ENCODE results near the gene ARHGEF10L.

ARHGEF10L gene

DNA sequence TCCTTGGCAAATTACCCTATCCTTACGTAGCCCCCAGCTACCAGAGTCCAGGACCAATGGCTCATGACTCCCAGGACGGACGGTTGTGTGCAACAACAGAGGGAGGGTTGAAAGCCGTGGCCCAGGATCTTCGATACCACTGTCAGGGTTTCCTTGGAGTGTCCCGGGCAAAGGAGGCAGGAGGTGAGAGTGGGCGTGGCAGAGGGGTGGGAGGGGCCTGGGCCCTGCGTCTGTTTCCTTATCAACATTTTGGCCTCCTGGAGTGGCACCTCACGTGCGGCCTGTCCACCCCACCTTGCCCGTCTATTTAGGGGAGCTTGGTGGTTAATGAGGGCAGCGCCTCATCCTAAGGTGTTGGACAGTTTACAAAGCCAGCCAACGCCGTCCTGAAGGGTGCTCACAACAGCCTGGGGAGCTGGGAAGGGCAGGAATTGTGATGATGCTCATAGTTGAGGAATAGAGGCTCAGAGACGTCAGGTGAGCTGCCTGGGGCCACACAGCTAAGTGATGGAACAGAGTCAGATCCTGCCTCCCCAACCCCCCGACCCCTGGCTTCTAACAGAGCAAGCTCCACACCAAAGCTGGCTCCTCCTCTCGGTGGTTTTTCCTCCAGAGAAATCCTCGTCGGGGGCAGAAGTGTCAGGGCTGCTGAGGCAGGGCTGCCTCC lies 17.4 kb upstream of the ARHGEF10L start:
- peaks cover 7% of the 10 kb centered on the region for H3K27me3 ChIP-seq (ENCODE audit: insufficient read depth, poor library complexity, severe bottlenecking)
- H3K27ac ChIP-seq (replicated peaks), result no peak overlapping the region
- TF ChIP-seq, protein P1, sequence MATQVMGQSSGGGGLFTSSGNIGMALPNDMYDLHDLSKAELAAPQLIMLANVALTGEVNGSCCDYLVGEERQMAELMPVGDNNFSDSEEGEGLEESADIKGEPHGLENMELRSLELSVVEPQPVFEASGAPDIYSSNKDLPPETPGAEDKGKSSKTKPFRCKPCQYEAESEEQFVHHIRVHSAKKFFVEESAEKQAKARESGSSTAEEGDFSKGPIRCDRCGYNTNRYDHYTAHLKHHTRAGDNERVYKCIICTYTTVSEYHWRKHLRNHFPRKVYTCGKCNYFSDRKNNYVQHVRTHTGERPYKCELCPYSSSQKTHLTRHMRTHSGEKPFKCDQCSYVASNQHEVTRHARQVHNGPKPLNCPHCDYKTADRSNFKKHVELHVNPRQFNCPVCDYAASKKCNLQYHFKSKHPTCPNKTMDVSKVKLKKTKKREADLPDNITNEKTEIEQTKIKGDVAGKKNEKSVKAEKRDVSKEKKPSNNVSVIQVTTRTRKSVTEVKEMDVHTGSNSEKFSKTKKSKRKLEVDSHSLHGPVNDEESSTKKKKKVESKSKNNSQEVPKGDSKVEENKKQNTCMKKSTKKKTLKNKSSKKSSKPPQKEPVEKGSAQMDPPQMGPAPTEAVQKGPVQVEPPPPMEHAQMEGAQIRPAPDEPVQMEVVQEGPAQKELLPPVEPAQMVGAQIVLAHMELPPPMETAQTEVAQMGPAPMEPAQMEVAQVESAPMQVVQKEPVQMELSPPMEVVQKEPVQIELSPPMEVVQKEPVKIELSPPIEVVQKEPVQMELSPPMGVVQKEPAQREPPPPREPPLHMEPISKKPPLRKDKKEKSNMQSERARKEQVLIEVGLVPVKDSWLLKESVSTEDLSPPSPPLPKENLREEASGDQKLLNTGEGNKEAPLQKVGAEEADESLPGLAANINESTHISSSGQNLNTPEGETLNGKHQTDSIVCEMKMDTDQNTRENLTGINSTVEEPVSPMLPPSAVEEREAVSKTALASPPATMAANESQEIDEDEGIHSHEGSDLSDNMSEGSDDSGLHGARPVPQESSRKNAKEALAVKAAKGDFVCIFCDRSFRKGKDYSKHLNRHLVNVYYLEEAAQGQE (IDR thresholded peaks at IDR 0.05; ENCODE audit: insufficient replicate concordance, low read depth), result no peak
- TF ChIP-seq, protein P2, sequence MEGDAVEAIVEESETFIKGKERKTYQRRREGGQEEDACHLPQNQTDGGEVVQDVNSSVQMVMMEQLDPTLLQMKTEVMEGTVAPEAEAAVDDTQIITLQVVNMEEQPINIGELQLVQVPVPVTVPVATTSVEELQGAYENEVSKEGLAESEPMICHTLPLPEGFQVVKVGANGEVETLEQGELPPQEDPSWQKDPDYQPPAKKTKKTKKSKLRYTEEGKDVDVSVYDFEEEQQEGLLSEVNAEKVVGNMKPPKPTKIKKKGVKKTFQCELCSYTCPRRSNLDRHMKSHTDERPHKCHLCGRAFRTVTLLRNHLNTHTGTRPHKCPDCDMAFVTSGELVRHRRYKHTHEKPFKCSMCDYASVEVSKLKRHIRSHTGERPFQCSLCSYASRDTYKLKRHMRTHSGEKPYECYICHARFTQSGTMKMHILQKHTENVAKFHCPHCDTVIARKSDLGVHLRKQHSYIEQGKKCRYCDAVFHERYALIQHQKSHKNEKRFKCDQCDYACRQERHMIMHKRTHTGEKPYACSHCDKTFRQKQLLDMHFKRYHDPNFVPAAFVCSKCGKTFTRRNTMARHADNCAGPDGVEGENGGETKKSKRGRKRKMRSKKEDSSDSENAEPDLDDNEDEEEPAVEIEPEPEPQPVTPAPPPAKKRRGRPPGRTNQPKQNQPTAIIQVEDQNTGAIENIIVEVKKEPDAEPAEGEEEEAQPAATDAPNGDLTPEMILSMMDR (IDR thresholded peaks at IDR 0.05; ENCODE audit: insufficient read depth, low read length), result no peak
- TF ChIP-seq POLR2AphosphoS5 (IDR thresholded peaks at IDR 0.05; ENCODE audit: low read depth) (no peak), SPI1 (IDR thresholded peaks at IDR 0.05; ENCODE audit: borderline replicate concordance, low read depth) (no peak), GABPA (IDR thresholded peaks at IDR 0.05; ENCODE audit: low read depth) (no peak)
- DNase-seq (ENCODE audit: low read depth in 1 of 2, low spot score in 1 of 2), result no peak
- no peak overlapping the region for H3K4me3 ChIP-seq (replicated peaks; ENCODE audit: insufficient read depth, low read length)

DNA sequence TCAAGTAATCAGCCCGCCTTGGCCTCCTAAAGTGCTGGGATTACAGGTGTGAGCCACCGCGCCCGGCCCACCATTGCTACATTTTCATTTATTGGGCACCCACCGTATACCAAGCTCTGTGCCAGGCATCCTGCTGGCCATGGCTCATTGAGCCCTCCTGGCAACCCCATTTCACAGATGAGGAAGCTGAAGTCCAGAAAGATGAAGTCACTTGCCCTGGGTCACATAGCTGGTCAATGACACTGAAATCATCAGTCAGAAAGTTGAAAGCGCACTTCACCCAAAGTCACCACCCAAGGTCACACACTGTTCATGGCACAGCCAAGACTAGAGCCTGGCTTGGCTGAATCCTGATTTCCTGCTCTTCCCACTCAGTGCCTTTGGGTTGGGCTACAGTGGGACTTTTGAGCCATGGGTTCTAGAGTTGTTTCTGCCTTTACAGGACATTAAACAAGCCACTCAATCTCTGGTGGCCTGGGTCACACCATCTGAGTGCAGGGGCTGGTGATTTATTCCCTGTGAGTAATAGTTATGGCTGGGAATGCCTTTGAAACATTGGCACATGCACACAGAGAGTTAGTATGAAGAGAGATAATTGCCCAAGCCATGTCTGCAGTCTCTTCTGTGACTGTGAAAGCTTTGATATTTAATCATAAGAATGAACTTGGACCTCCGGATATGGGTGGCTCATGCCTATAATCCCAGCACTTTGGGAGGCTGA lies 16.0 kb upstream of the ARHGEF10L start:
- Histone ChIP-seq H3K4me3 (replicated peaks; ENCODE audit: insufficient read depth, low read length) (no peak overlapping the region), H3K27ac (replicated peaks) (no peak overlapping the region), H3K27me3 (ENCODE audit: insufficient read depth, poor library complexity, severe bottlenecking) (peaks cover 8% of the 10 kb centered on the region)
- no peak for TF ChIP-seq POLR2AphosphoS5 (IDR thresholded peaks at IDR 0.05; ENCODE audit: low read depth)
- no peak for TF ChIP-seq SPI1 (IDR thresholded peaks at IDR 0.05; ENCODE audit: borderline replicate concordance, low read depth)
- TF ChIP-seq, protein P2 (IDR thresholded peaks at IDR 0.05; ENCODE audit: insufficient read depth, low read length), result no peak
- no peak for TF ChIP-seq GABPA (IDR thresholded peaks at IDR 0.05; ENCODE audit: low read depth)
- TF ChIP-seq, protein P1 (IDR thresholded peaks at IDR 0.05; ENCODE audit: insufficient replicate concordance, low read depth), result no peak
- DNase-seq (ENCODE audit: low read depth in 1 of 2, low spot score in 1 of 2), result no peak

DNA sequence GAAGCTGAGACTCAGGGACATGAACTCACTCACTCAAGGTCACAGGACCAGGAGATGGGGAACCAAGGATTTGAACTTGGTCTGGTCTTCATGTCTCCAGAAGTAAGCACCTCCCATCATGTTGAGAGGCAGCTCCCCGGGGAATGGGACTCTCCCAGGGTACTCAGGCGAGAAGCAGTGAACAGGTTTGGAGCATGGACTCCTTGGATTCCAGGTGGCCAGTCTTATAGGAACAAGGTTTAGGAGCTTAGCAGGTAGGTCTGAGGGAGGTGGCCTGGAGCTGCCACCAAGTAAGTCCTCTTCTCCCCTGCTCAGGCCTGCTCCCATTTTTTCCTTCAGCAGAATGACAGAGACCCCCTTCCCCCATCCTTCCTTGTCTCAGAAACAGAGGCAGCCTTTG lies 14.9 kb upstream of the ARHGEF10L start:
- no peak for DNase-seq (ENCODE audit: low read depth in 1 of 2, low spot score in 1 of 2)
- Histone ChIP-seq H3K4me3 (replicated peaks; ENCODE audit: insufficient read depth, low read length) (no peak overlapping the region), H3K27me3 (ENCODE audit: insufficient read depth, poor library complexity, severe bottlenecking) (peaks cover 11% of the 10 kb centered on the region), H3K27ac (replicated peaks) (no peak overlapping the region)
- TF ChIP-seq, protein P2 (IDR thresholded peaks at IDR 0.05; ENCODE audit: insufficient read depth, low read length), result no peak
- TF ChIP-seq, protein P1 (IDR thresholded peaks at IDR 0.05; ENCODE audit: insufficient replicate concordance, low read depth), result no peak
- TF ChIP-seq SPI1 (IDR thresholded peaks at IDR 0.05; ENCODE audit: borderline replicate concordance, low read depth) (no peak), POLR2AphosphoS5 (IDR thresholded peaks at IDR 0.05; ENCODE audit: low read depth) (no peak), GABPA (IDR thresholded peaks at IDR 0.05; ENCODE audit: low read depth) (no peak)
